EH (cell line): ENCODE measurements around the gene TMEM192.
A peak's percentile ranks its signal among the peaks of the same experiment; 100 is the strongest.
"Not testable (repeated sequence)": the region's sequence is repeated elsewhere in the genome, so short reads cannot be mapped to it uniquely, and the experiment has no call there.

Experiments
- DNase-seq: peaks from one replicate; pipeline ENCODE4 v3.0.0-alpha.2; 2015; ENCODE audit warnings: low read depth

The TMEM192 gene

DNA sequence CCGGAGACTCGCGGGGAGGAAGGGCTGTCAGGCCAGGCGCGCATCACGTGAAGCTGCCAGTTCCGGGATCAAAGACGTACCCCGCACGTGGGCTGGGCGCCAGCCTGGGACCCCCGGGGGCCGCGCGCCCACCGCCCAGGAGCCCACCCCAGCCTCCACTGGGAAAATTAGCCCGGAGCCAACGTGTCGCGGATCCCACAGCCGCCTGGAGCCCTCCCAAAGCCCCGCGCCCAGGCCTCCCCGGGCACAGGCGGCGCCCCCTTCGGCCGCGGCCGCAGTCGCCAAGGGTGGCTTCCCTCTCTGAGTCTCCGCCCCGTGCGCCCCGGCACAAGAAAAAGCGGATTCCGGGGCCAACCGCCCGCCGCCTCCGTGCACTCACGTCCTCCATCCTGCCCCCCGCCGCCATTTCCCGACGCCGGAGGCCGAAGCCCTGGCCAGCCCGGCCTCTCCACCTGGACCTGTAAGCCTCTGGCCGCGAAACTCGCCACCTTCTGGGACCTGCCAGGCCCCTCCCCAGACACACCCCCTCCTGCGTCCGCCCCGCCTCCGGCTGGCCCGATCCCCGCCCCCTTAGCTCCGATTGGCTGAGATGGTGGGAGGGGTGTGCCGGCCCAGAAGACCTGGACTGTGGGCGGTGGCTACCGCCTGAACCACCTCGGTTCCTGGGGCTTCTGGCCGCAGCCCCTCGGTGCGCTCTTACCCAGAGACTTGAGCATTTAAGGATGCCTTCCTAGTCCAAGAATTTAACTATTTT lies at the start of gene TMEM192:
Gene TMEM192, minus strand, starts transcription at position 493 of the 754 bp plus-strand sequence. Its CDS starts 87 bp downstream, at position 406.
- peak; percentile 90 for DNase-seq

DNA sequence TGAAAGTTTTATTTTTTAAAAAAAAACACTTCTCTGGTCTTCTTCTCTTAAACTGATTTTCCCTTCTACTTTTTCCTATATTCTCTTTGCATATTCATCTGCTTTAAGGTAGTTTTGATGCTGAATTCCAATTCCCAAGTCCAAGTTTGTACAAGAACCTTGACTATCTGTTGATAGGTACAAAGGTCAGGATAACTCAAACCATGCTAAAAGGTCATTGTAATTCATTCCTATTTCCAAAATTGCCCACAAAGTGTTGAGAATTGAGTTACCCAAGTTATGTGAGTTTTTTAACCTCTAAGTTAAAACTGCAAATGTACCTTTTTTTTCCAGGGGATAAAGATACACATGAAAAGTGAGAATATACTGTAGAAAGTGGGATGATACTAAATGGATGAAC lies 46.1 kb upstream of the TMEM192 start:
- no peak for DNase-seq

DNA sequence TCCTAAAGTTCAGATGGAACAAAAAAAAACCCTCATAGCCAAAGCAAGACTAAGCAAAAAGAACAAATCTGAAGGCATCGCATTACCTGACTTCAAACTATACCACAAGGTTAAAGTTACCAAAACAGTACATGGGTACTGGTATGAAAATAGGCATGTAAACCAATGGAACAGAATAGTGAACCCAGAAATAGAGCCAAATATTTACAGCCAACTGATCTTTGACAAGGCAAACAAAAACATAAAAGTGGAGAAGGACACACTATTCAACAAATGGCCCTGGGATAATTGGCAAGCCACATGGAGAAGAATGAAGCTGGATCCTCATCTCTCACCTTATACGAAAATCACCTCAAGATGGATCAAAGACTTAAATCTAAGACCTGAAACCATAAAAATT lies 44.2 kb upstream of the TMEM192 start:
- no peak for DNase-seq

DNA sequence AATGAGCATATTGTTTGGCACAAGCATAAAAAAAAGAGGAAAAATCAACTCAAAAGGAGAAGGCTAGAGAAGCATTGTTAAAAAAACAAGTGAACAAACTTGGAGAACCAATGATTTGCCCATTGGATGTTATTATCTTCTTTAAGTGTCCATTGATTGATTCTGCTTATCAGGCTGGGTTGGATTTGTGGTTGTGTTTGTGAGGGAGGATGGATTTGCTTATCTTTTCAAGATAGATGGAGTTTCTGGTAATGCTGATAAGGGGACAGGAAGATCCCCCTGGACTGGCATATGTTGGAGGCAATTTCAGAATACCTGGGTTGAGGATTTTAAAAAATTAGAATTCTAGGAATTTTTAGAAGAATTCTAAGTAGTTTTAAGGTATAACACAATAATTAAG lies 41.8 kb upstream of the TMEM192 start:
- DNase-seq = no peak

DNA sequence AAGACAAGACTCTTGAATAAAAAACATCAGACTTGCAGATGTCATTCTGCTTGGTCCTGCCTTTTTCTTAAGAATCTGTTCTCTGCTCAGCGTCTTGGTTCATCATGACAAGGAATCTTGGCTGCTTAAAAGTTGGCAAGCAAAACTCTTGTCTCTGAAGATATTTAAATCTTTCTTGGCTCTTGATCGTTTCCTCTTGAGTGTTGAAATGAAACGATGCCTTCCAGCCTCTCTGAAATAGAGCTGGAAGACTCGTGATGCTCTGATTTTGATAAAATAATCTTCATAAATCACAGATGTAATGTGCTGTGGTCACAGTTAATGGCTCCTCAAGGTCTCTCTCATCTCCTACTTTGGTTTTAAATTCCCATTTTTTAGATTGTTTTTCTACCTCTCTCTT lies 39.9 kb upstream of the TMEM192 start:
- no peak for DNase-seq

DNA sequence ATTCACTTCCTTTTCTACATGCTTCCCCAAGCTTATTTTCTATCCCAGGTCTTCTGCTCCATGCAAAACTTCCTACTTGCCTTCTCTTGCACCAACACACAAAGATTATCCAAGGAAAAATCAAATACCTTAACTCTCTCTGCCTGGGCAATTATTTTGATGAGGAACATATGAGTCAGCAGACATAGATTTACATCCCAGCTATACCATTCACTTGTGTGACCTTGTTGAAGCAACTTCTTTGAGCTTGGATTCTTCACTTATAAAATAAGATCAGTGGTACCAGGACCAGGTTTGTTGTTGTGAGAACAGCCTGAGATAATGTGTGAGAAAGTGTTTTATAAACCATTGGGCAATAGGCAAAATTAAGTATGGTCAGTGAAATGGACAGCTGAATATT lies 39.1 kb upstream of the TMEM192 start:
- no peak for DNase-seq

DNA sequence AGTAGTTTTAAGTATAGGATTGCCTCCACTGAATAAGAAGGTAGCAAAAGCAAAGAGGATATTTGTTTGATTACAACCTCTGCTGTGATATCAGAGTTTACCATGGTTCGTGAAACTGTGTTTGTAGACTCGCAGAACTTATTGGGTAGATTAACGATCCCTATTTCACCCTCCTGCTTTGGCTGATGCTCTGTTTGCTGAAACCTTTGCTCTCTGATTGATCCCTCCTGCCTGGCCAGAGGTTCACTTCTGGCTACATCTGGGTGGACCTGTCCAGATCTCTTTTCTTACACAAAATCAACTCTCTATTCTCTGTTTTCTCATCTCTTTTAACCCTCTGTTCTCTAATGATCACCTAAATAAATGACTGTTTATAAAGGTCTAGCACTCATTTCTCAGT lies 37.9 kb upstream of the TMEM192 start:
- no peak for DNase-seq

DNA sequence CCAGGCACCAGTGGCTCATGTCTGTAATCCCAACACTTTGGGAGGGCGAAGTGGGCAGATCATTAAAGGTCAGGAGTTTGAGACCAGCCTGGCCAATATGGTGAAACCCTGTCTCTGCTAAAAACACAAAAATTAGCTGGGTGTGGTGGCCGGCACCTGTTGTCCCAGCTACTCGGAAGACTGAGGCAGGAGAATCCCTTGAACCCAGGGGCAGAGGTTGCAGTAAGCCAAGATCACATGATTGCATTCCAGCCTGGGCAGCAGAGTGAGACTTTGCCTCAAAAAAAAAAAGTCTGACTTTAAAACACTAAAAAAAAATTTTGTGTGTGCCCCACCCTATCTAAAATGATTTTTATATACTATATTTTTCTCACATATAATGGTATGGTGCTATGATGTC lies 26.2 kb upstream of the TMEM192 start:
- no peak for DNase-seq

DNA sequence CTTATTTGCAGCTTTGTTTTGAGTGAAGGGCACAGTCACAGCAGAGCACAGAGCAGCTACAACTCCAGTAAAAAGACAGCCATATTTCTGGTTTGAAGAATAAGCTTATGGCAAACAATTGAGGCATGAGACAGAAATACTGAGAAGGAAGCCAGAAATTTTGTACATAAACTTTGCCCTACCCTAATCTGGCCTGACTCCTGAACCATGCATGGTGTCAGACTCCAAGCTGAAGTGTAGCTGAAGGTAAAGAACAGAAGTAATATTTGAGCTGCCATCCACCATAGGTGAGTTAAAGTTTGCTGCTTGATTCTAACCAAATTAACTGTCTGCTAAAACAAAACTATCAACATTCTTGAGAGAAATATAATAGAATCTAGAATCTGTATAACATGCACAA lies 24.5 kb upstream of the TMEM192 start:
- DNase-seq = no peak

DNA sequence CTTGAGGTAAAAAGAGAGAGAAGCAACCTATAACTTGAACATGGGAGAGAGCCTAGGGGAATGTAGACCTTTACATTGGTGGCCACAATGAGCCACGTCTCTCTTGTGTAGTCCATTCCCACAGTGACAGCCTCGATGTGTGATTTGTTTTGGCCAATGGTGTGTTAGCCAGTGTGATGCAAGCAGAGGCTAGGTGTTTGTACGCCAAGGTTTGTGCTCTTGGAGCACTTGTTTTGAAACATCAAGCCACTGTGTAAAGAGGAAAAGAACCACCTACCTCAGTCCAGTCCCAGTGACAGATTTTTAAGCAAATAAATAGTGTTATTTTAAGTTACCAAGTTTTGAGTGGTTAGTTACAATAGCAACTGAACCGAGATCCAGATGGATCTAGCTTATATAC lies 23.9 kb upstream of the TMEM192 start:
- no peak for DNase-seq

DNA sequence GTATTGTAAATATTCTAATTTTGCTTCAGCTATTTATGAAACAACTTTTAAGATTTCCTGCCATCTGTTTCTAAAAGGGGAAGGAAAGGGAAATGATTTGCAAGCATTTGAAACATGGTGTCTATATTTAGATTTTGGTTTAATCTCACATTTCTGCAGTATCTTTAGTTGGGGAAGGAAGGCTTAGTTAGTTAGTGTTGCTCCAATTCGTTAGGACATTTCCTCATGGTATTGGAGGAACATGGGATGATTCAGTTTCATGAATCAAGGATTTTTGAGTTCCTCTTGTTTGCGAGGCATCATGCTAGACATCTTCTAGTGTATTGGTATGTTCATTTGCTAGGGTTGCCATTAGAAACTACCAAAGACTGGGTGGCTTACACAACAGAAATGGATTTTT lies 20.5 kb upstream of the TMEM192 start:
- no peak for DNase-seq

DNA sequence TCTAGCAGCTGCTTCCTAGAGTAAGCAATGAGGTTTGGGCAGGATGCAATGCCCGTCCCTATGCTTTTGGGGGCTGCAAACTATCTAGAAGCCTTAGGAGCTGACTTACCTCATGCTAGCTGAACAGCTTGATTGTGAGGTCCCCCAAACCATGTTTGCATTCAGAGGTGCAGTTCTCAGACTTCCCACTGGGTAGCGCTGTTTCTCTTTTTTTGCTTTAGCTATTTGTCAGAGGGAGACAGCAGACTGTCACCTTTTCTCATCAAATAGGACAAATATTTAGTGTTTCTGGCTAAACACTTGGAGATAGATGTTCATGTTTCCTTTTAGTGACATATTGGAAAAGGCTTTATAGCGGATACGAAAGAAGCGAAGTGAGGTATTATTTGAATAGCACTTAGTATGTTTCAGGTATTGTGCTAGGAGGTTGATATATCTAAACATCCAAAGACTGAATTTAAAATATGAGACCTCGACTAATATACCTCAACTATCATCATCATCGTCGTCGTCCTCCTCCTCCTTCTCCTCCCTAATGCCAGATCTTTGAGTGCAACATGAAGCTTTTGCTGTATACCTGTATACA lies 18.7 kb upstream of the TMEM192 start:
- DNase-seq = peak; percentile 59

DNA sequence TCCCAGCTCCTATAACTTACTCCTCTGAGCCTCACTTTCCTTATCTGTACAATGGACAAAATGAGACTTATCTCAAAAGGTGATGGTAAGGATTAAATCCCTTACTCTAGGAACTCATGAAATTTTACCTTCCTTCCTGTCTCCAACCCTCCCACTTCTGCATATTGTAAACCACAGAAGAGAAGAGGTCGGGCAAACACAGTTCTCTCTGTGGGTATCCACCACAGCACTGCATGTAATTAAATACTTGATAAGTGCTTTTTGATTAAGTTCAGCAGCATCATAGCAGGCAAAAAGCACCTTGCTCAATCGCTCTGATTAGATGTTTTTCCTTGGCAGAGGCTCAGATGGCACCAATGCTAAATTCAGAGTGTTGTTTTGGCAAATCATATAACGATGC lies 17.3 kb upstream of the TMEM192 start:
- no peak for DNase-seq

DNA sequence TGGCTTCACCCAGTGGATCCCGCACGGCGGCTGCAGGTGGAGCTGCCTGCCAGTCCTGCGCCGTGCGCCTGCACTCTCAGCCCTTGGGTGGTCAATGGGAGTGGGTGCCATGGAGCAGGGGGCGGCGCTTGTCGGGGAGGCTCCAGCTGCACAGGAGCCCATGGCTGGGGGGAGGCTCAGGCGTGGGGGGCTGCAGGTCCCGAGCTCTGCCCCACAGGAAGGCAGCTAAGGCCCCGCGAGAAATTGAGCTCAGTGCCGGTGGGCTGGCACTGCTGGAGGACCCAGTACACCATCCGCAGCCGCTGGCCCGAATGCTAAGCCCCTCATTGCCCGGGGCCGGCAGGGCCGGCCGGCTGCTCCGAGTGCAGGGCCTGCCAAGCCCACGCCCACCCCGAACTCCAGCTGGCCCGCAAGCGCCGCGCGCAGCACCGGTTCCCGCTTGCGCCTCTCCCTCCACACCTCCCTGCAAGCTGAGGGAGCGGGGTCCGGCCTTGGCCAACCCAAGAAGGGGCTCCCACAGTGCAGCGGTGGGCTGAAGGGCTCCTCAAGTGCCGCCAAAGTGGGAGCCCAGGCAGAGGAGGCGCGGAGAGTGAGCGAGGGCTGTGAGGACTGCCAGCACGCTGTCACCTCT lies 13.3 kb upstream of the TMEM192 start:
- DNase-seq = not testable (repeated sequence)

DNA sequence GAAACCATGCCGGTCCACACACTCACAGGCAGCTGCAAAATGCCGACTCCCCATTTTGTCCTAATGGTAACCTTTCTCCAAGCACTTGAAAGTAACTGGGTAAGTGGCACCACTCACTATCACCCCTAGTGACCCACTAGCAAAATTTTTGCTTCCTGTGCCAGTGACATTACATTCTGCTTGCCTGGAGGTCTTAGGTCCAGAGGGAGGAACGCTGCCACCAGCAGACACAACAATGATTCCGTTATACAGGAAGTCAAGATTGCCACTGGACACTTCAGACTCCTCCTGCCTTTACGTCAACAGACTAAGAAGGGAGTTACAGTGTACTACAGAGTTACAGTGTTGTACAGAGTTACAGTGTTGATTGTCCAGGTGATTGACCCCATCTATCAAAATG lies 11.8 kb upstream of the TMEM192 start:
- no peak for DNase-seq

DNA sequence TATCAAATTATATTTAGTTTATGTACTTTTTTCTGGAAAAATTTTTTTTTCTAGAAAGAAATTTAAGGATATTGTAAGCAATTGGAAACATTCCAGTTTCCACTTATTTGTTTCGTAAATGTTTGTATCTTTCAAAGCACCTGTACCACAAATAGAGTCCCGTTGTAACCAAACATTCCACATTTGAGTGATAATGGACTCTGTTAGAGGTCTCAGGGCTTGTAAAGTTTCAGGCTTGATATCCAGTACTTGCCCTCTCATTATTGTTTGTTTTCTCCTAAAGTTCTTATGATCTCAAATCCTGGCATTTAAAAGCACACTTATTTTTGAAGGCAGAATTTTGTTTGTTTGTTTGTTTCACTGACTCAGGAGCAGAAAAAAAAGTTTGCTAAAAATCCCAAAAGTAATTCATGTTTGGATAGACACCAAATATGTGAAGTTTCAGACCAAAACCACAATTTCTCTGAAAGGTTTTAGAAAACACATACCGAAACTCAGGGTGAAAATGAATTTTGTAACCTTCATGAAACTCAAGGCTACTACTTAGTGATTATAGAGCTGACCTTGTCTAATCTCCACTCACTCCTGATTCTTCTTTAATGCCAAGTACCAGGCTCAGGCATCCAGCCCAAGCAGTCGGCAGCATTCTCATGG lies 5.7 kb upstream of the TMEM192 start:
- DNase-seq = no peak

DNA sequence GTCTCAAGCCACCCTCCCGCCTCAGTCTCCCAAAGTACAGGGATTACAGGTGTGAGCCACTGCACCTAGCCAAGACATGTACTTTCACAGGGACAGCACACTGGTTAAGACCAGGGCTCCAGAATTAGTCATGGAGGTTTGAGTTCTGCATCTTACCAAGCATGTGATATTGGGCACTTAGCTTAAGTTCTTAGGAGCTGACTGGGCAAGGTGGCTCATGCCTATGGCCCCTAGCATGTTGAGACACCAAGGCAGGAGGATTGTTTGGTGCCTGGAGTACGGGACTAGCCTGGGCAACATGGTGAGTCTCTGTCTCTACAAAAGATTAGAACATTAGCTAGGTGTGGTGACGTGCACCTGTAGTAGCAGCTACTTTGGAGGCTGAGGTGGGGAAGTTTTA lies 2.6 kb upstream of the TMEM192 start:
- no peak for DNase-seq

DNA sequence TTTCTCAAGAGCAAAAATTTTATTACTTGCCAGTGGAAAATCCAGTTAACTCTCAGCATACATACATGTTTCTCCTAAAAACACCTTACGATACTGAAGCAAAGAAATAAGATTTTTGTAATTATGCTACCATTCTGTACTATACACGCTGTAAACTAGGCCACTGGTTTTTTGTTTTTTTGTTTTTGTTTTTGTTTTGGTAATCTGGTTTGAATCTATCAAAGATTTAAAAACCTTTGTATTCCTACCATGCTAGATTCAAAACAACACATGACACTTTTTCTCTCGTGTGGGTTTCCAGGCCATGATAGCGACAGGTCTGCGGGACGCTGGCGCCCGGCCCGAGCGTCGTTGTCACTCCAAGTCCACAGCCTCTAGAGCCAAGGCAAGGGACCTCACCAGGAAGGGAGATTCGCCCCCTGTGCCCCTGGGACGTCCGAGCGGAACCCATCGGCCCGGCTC lies 723 bp downstream of the TMEM192 start:
- DNase-seq = no peak

DNA sequence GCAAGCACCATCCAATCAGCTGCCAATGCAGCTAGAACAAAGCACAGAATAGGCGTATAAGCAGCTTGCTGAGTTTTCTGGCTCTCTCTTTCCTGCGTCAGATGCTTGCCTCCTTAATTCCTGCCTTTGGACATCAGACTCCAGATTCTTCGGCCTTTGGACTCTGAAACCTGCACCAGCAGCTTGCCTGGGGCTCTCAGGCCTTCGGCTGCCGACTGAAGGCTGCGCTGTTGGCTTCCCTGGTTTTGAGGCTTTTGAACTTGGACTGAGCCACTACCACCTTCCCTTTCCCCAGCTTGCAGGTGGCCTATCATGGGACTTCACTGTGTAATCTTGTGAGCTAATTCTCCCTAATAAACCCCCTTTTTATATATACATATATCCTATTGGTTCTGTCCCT lies 6.1 kb downstream of the TMEM192 start:
- no peak for DNase-seq

DNA sequence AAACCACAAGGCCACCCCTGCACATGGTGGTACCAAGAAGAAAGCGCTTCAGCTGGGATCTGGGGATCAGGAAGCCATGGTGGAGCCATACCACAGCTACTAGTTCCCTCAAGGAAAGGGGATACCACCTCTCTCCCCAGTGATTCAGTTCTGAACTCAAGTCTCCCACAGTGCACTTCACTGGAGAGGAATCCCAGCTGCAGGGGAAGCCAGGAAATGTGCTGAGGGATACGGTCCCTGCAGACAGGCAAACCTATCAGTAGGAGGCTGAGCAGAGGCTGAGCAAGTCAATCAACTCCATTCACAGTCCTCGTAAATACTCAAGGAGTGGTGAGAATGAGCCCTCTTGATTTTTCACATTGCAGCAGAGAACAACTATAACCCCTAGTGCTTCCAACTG lies 11.0 kb downstream of the TMEM192 start:
- DNase-seq = no peak

DNA sequence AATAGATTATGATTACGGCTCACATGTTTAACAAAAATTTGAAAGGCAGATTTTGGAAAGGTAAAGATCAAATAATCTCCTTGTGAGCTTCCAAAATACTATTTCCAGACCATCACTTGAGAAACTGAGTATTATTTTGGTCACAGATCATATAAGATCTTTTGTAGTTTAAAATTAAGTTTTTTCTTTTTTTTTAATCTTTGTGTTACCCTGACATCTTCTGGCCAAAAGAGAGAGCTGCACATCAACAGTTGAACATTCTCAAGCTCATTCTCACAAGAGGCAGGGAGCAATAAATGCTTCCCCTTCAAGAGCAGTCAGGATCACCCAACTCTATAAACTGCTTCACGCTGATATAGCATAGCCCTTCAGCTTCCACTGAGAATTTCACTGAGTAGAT lies 15.9 kb downstream of the TMEM192 start:
- DNase-seq = peak; percentile 35

DNA sequence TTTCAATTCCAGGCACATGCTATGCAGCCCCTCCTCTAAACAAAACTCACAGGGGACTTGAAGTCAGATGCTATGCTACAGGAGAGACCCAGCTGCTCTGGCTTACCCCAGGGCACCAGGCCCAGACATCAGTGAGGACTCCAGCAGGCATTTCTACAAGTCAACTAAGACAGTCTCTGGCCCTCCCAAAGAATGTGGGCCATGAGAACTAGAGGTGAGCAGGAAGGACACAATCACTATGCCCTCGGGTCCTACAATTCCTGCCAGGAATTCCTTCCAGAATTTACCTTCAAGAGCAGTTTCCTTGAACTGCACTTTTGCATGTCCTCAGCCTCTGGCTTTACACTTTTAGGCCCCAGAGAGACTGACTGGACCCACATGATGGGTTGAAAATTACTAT lies 17.4 kb downstream of the TMEM192 start:
- DNase-seq = no peak

DNA sequence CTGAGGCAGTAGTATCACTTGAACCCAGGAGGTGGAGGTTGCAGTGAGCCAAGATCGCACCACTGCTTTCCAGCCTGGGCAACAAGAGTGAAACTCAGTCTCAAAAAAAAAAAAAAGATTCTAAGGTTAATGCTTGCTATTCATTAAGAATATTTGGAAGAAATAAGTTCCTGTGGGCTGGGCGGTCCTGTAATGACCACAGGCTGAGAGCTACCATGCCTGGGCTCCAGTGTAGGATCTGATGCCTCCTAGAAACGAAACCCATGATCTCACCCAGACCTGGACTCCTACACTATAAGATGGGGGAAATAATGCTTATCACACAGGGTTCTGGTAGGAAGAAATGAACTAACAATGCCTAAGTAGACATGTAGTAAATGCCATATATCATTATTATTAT lies 17.8 kb downstream of the TMEM192 start:
- DNase-seq = no peak
